ENCODE results near the gene ZDHHC14.

The ZDHHC14 gene

GRCh38 chr6:157402996-157403685 lies 22.2 kb downstream of the ZDHHC14 start:
- no peak for TF ChIP-seq CTCF (IDR thresholded peaks at IDR 0.05)

- no peak for TF ChIP-seq CTCF (IDR thresholded peaks at IDR 0.05)
Observed at GRCh38 chr6:157403686-157404051, 22.7 kb downstream of the ZDHHC14 start.

GRCh38 chr6:157405986-157406385 lies 25.0 kb downstream of the ZDHHC14 start:
- no peak for TF ChIP-seq CTCF (IDR thresholded peaks at IDR 0.05)

GRCh38 chr6:157406661-157407060 lies 25.7 kb downstream of the ZDHHC14 start:
- no peak for TF ChIP-seq CTCF (IDR thresholded peaks at IDR 0.05)

GRCh38 chr6:157407646-157408045 lies 26.7 kb downstream of the ZDHHC14 start:
- TF ChIP-seq CTCF (IDR thresholded peaks at IDR 0.05): no peak

GRCh38 chr6:157410045-157410444 lies 29.1 kb downstream of the ZDHHC14 start:
- TF ChIP-seq CTCF (IDR thresholded peaks at IDR 0.05): no peak

- TF ChIP-seq CTCF (IDR thresholded peaks at IDR 0.05): no peak
Observed at GRCh38 chr6:157411368-157411767, 30.4 kb downstream of the ZDHHC14 start.

- no peak for TF ChIP-seq CTCF (IDR thresholded peaks at IDR 0.05)
Observed at GRCh38 chr6:157412791-157413190, 31.8 kb downstream of the ZDHHC14 start.

All from LNCAP (cell line).